Nephron (organoid): ENCODE data around the gene DPYD.
A peak's percentile ranks its signal among the peaks of the same experiment; 100 is the strongest.

ENCODE experiments used
- H3K27ac Mint-ChIP-seq, 3 experiments: 2 replicates each; pipeline ENCODE4 v1.8.0; 2020; ENCODE audit warnings: mixed read lengths in 3 of 3, mild to moderate bottlenecking in 2 of 3, moderate library complexity in 1 of 3
- H3K27me3 Mint-ChIP-seq: 2 replicates; pipeline ENCODE4 v1.8.0; 2021; ENCODE audit warnings: low read depth, mild to moderate bottlenecking, moderate library complexity, mixed read lengths
- H3K36me3 Mint-ChIP-seq: 2 replicates; pipeline ENCODE4 v1.8.0; 2020; ENCODE audit warnings: low read depth, mixed read lengths
- H3K4me1 Mint-ChIP-seq: 2 replicates; pipeline ENCODE4 v1.8.0; 2020; ENCODE audit warnings: mixed read lengths
- H3K4me3 Mint-ChIP-seq, 3 experiments: 2 replicates each; pipeline ENCODE4 v1.8.0; 2020; ENCODE audit warnings: mild to moderate bottlenecking in 3 of 3, mixed read lengths in 3 of 3, moderate library complexity in 2 of 3
- H3K9me3 Mint-ChIP-seq: 2 replicates; pipeline ENCODE4 v1.8.0; 2020; ENCODE audit warnings: mixed read lengths
- TF ChIP-seq, protein P1 (sequence below), 3 experiments: fragments of 200-600 bp; sonication (generic); IDR thresholded peaks; one replicate each; pipeline ENCODE4 v1.5.0; 2021; ENCODE audit warnings: antibody characterized with exemption in 3 of 3; ENCODE audit not compliant: unreplicated experiment in 3 of 3

Gene DPYD

DNA sequence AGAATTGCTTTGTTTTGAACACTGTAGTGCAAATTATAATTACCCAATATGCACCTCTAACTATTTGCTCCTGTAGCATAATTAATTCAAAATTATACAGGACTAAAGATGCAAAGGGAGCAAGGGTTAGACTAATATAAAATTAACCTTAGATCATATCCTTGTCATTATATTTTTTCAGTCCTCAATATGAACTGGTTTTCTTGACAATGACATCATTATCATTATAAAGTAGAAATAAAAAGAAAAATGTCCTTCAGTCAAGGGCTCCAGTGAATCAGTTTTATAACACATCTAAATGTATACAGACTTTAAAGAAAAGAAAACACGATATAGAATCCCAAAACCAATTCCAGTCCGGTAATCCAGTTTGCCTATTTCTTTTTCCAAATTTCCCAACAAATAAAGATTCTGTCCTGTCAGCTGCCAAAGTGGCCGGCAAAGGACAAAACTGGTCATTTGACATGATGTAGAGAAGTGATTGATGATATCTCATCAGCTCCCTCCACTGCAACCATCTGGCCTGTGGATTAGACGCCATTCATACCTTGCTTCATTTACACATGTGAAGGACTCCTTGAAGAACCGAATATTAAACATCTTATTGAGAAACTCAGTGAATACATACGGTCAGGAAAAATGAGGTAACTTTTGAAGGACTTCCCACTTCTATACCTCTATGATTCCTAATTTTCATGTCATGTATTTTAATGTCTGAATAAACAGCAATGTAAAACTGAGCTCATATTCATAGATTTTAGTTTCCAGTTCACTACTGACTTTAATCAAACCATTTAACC lies 15.5 kb downstream of the DPYD start:
- Mint-ChIP-seq H3K4me1 (peaks cover 14% of the 10 kb centered on the region), H3K27ac (no peak overlapping the region), H3K27me3 (no peaks in the 10 kb centered on the region), H3K9me3 (no peaks in the 10 kb centered on the region), H3K4me3 (no peak overlapping the region), H3K36me3 (no peaks in the 10 kb centered on the region)
- TF ChIP-seq, protein P1, sequence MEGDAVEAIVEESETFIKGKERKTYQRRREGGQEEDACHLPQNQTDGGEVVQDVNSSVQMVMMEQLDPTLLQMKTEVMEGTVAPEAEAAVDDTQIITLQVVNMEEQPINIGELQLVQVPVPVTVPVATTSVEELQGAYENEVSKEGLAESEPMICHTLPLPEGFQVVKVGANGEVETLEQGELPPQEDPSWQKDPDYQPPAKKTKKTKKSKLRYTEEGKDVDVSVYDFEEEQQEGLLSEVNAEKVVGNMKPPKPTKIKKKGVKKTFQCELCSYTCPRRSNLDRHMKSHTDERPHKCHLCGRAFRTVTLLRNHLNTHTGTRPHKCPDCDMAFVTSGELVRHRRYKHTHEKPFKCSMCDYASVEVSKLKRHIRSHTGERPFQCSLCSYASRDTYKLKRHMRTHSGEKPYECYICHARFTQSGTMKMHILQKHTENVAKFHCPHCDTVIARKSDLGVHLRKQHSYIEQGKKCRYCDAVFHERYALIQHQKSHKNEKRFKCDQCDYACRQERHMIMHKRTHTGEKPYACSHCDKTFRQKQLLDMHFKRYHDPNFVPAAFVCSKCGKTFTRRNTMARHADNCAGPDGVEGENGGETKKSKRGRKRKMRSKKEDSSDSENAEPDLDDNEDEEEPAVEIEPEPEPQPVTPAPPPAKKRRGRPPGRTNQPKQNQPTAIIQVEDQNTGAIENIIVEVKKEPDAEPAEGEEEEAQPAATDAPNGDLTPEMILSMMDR (IDR thresholded peaks at IDR 0.05; ENCODE audit: unreplicated experiment in 3 of 3): no peak

DNA sequence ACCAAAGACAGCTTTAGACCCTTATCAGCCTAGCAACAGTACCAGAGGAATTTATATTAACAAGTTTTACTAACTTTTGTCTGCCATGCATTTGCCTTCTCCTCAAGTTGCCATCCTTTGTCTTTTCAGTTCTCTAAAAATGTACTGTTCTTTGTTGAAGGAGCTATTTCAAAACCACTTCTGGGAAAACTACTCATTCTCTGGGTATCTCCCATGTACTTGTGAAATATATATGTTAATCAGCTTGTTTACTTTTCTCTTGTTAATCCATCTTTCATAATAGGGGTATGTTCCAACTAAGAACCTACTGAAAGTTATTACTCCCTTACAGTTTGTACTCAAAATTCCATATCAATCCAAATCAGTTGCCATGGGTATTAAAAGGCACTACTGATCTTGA lies 16.3 kb downstream of the DPYD start:
- Mint-ChIP-seq H3K36me3 (no peaks in the 10 kb centered on the region), H3K27ac (peak overlapping the region in 1 of 3 experiments; percentile 11), H3K27me3 (no peaks in the 10 kb centered on the region), H3K4me3 (no peak overlapping the region), H3K9me3 (no peaks in the 10 kb centered on the region), H3K4me1 (peaks cover 14% of the 10 kb centered on the region)
- TF ChIP-seq, protein P1 (IDR thresholded peaks at IDR 0.05; ENCODE audit: unreplicated experiment in 3 of 3): no peak

DNA sequence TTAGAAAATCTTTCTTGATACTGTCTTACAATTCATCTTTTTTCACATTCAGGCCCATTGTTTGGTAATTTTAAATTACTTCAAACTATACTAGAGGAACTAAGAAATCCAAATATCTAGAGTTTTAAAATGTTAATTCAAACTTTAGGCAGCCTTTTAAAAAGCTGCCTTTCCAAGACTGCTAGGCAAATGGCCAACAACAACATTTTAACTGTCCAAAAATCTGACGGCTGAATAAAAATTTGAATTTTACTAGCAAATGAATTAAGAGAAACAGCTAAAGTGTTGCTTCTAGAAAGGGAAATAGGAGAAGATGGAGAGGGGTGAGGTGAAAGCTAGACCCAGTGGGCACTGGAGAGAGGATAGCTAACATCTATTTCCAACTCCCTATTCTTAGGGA lies 17.2 kb downstream of the DPYD start:
- Mint-ChIP-seq H3K36me3 (no peaks in the 10 kb centered on the region), H3K27me3 (no peaks in the 10 kb centered on the region), H3K4me3 (no peak overlapping the region), H3K4me1 (peaks cover 14% of the 10 kb centered on the region), H3K9me3 (peaks cover 3% of the 10 kb centered on the region), H3K27ac (peak overlapping the region in 2 of 3 experiments; percentile 35 to 37)
- TF ChIP-seq, protein P1 (IDR thresholded peaks at IDR 0.05; ENCODE audit: unreplicated experiment in 3 of 3): no peak

DNA sequence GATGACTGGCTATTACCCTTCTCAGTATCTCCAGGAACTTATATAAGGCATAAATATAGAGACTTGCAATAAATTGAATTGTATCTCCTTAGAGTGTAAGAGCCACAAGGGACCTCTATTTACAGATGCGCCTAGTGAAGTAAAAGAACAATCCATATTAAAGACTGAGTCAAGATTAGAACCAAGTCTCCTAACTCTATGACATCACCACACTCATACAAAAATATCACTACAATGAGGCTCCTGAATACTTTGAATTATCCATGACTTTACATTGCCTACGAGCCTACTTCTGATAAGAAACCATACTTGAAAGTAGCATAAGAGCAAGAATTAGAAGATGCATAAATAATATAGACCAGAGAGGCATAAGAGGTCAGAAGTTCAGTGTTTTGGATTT lies 18.8 kb downstream of the DPYD start:
- Mint-ChIP-seq H3K9me3 (peaks cover 6% of the 10 kb centered on the region), H3K4me1 (peaks cover 14% of the 10 kb centered on the region), H3K4me3 (no peak overlapping the region), H3K27me3 (no peaks in the 10 kb centered on the region), H3K36me3 (no peaks in the 10 kb centered on the region), H3K27ac (peak overlapping the region in 1 of 3 experiments; percentile 15)
- TF ChIP-seq, protein P1 (IDR thresholded peaks at IDR 0.05; ENCODE audit: unreplicated experiment in 3 of 3): no peak

DNA sequence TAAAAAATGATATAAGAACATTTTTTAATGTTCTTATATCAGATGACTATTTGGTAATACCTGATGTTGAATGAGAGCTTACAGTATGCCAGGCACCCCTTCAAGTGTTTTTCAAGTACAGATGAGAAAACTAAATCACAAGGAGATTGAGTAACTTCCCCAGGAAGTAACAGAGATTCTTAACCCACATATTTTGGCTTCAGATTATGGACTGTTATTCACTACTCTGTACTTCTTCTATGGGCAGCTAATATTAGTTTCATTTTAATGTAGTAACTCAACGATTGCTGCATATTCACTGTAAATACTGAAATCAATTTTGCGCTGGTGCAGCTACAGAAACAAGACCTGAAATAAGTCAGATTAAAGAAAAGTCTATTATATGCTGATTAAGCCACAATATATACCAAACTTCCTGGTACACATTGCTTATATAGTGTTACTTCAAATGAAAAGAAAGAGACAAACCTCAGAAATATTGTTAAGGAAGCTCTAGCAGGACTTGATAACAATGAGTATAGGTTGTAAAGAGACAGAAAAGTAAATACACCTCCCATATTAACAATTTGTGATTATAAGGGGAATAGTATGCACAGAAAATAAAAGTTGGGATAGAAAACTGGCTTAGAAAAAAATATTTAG lies 19.7 kb downstream of the DPYD start:
- TF ChIP-seq, protein P1 (IDR thresholded peaks at IDR 0.05; ENCODE audit: unreplicated experiment in 3 of 3): no peak
- no peak overlapping the region for H3K4me3 Mint-ChIP-seq
- H3K4me1 Mint-ChIP-seq: peaks cover 14% of the 10 kb centered on the region

More for the DNA sequence above, 19.7 kb downstream of the DPYD start:
- Mint-ChIP-seq H3K27ac (no peak overlapping the region), H3K9me3 (peaks cover 6% of the 10 kb centered on the region), H3K36me3 (no peaks in the 10 kb centered on the region), H3K27me3 (no peaks in the 10 kb centered on the region)
